DND-41 (cell line): ENCODE measurements around the gene RPS6KC1.
"Not testable (repeated sequence)": the region's sequence is repeated elsewhere in the genome, so short reads cannot be mapped to it uniquely, and the experiment has no call there.

ENCODE experiments used
- CTCF ChIP-seq: IDR thresholded peaks from 2 replicates; pipeline ENCODE4 v1.5.1; 2012; ENCODE audit warnings: borderline replicate concordance, low read length, moderate library complexity, mild to moderate bottlenecking; ENCODE audit not compliant: poor library complexity, severe bottlenecking; ENCODE audit errors: extremely low read depth
- EZH2 ChIP-seq: IDR thresholded peaks from 3 replicates; pipeline ENCODE4 v1.6.1; 2012; ENCODE audit warnings: borderline replicate concordance, low read depth, mild to moderate bottlenecking, moderate library complexity, low read length, inconsistent platforms; ENCODE audit not compliant: severe bottlenecking

GRCh38 chr1:213045321-213046226 is 5.5 kb upstream of the RPS6KC1 start:
- TF ChIP-seq CTCF, EZH2: not testable (repeated sequence)
